ENCODE measurements around the gene IL1RL1. TPM values are rescaled to one million over a fixed set of nuclear protein-coding genes. Genes with fewer than 3 reads are reported as not detected.
A peak's percentile ranks its signal among the peaks of the same experiment; 100 is the strongest.

Gene IL1RL1
- total RNA-seq, 1 experiment from 2014 or later, result not detected

DNA sequence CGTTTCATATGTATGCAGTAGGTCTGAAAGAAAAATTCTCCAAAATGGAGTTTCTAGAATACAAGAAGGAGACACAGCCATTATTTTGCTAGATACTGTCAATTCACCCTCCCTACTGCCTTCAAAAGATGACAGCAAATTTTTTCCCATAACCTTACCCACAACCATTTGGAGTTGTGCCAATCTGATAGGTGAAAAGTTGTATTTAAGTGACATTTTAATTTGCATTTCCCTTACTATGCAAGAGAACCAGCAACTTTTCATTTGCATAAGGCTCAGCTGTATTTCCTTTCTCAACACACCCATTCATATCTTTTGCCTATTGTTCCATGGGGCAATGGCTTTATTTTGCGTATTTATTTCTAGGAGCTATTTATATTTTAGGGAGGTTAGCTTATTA is 80.2 kb downstream of the IL1RL1 start:
- no peak for DNase-seq
- Histone ChIP-seq H3K4me3 (ENCODE audit: insufficient read depth, low read depth, low read length) (no peak overlapping the region), H3K36me3 (replicated peaks; ENCODE audit: control insufficient read depth, insufficient read depth, low read length) (no peaks in the 10 kb centered on the region), H3K27me3 (ENCODE audit: control insufficient read depth, insufficient read depth, low read length) (no peaks in the 10 kb centered on the region)

- no peaks in the 10 kb centered on the region for H3K36me3 ChIP-seq (replicated peaks; ENCODE audit: control insufficient read depth, insufficient read depth, low read length)
- DNase-seq, result no peak
- no peak overlapping the region for H3K4me3 ChIP-seq (ENCODE audit: insufficient read depth, low read depth, low read length)
- H3K27me3 ChIP-seq (ENCODE audit: control insufficient read depth, insufficient read depth, low read length), result no peaks in the 10 kb centered on the region
Observed at GRCh38 chr2:102392096-102392495, 80.7 kb downstream of the IL1RL1 start.

- H3K4me3 ChIP-seq (ENCODE audit: insufficient read depth, low read depth, low read length), result no peak overlapping the region
- DNase-seq, result no peak
Observed at GRCh38 chr2:102392942-102393341, 81.6 kb downstream of the IL1RL1 start.

DNA sequence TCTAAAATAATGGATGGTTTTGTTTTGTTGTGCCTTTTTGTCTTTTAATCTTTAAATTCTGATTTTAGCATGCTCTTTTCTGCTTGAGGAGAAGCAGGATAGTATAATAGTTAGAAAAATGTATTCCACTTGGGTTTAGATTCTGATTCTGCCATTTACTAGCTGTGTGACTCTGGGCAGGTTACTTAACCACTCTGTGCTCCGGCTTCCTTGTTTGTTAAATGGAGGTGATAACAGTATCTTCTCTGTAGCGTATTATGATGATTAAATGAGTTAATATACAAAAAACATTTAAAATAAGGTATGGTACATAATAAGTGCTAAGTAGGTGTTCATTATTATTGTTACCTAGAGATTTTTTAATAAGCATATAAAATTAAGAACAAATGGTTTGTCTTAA is 84.6 kb downstream of the IL1RL1 start:
- no peaks in the 10 kb centered on the region for H3K36me3 ChIP-seq (replicated peaks; ENCODE audit: control insufficient read depth, insufficient read depth, low read length)
- no peak for DNase-seq
- H3K27me3 ChIP-seq (ENCODE audit: control insufficient read depth, insufficient read depth, low read length), result no peaks in the 10 kb centered on the region; the same call in 1 of the 2 replicates
- H3K4me3 ChIP-seq (ENCODE audit: insufficient read depth, low read depth, low read length), result no peak overlapping the region

More at GRCh38 chr2:102392942-102393341, 81.6 kb downstream of the IL1RL1 start:
- Histone ChIP-seq H3K36me3 (replicated peaks; ENCODE audit: control insufficient read depth, insufficient read depth, low read length) (no peaks in the 10 kb centered on the region), H3K27me3 (ENCODE audit: control insufficient read depth, insufficient read depth, low read length) (no peaks in the 10 kb centered on the region)

GRCh38 chr2:102397209-102397608 is 85.8 kb downstream of the IL1RL1 start:
- Histone ChIP-seq H3K36me3 (replicated peaks; ENCODE audit: control insufficient read depth, insufficient read depth, low read length) (no peaks in the 10 kb centered on the region), H3K4me3 (ENCODE audit: insufficient read depth, low read depth, low read length) (no peak overlapping the region), H3K27me3 (ENCODE audit: control insufficient read depth, insufficient read depth, low read length) (no peaks in the 10 kb centered on the region; the same call in 1 of the 2 replicates)
- DNase-seq, result peak; percentile 33

- no peaks in the 10 kb centered on the region; the same call in 1 of the 2 replicates for H3K27me3 ChIP-seq (ENCODE audit: control insufficient read depth, insufficient read depth, low read length)
- H3K36me3 ChIP-seq (replicated peaks; ENCODE audit: control insufficient read depth, insufficient read depth, low read length), result no peaks in the 10 kb centered on the region
- H3K4me3 ChIP-seq (ENCODE audit: insufficient read depth, low read depth, low read length), result no peak overlapping the region
- no peak for DNase-seq
Observed at GRCh38 chr2:102399499-102400141, 88.3 kb downstream of the IL1RL1 start.

DNA sequence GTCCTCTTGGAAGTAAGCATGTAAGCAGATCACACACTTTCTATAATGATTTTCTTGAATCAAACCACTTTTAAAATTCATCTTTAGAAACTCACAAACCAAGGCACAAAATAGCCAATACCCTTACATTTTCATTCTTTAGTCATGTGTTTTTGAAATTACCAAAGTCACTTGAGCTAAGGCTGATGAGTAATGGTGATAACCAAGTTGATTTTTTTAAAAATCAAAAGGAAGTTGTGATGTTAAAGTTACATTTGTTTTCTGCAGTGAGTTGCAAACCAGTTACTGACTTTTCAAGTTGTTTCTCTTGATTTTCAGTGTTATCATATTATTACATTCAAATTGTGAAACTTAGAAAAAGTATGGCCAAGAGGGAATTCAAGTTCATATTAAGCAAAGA is 90.1 kb downstream of the IL1RL1 start:
- Histone ChIP-seq H3K4me3 (ENCODE audit: insufficient read depth, low read depth, low read length) (no peak overlapping the region), H3K36me3 (replicated peaks; ENCODE audit: control insufficient read depth, insufficient read depth, low read length) (no peaks in the 10 kb centered on the region), H3K27me3 (ENCODE audit: control insufficient read depth, insufficient read depth, low read length) (no peaks in the 10 kb centered on the region; the same call in 1 of the 2 replicates)
- no peak for DNase-seq

Other genes starting within 250 kb of the IL1RL1 start
- gene IL1R1, start 168.8 kb upstream of the IL1RL1 start, total RNA-seq (2014; rRNA removed; shearing (Covaris generic)), result 0.04 and 1.0 TPM in 2 replicates
- gene IL1RL2, start 124.5 kb upstream of the IL1RL1 start, total RNA-seq (2014; rRNA removed; shearing (Covaris generic)), result not detected in 2 replicates
- gene IL18R1, start 44.2 kb downstream of the IL1RL1 start, total RNA-seq (2014; rRNA removed; shearing (Covaris generic)), result 0.41 and 0.42 TPM in 2 replicates
- gene IL18RAP, start 111.6 kb downstream of the IL1RL1 start, total RNA-seq (2014; rRNA removed; shearing (Covaris generic)), result not detected in 2 replicates
- gene SLC9A4, start 161.7 kb downstream of the IL1RL1 start, total RNA-seq (2014; rRNA removed; shearing (Covaris generic)), result not detected in 2 replicates

Measured in H7 (cell line).